K562 (cell line): ENCODE results near the gene ECI2. TPM values are rescaled to one million over a fixed set of nuclear protein-coding genes. Genes with fewer than 3 reads are reported as not detected.

ENCODE experiments used
- CHD4 ChIP-seq: fragments of 200-600 bp; sonication (generic); IDR thresholded peaks from 3 replicates; pipeline ENCODE4 v1.6.1; 2012; ENCODE audit warnings: low read depth, mild to moderate bottlenecking, mixed read lengths, low read length, inconsistent platforms; ENCODE audit not compliant: insufficient read depth, insufficient replicate concordance, poor library complexity, severe bottlenecking
- TEAD1 ChIP-seq, 2 experiments: fragments of 450-650 bp in 1 of 2; sonication (generic) in 1 of 2; formaldehyde crosslinking; IDR thresholded peaks; 2 replicates each; pipeline versions ENCODE4 v1.4.0 to v1.8.0; 2020 to 2022; ENCODE audit warnings: mild to moderate bottlenecking in 2 of 2, missing genetic modification reagents in 1 of 2
- ZNF174 ChIP-seq: fragments of 250-450 bp; sonication (Bioruptor Pico); IDR thresholded peaks from 2 replicates; pipeline ENCODE4 v1.4.0; 2020; ENCODE audit warnings: mild to moderate bottlenecking
- ZNF780A ChIP-seq: fragments of 250-450 bp; sonication (Bioruptor Pico); IDR thresholded peaks from 2 replicates; pipeline ENCODE4 v1.5.0; 2021; ENCODE audit warnings: mild to moderate bottlenecking
- polyA plus RNA-seq, 8 experiments: library from polyadenylated mRNA; depleted of rRNA in 4 of 8; stranded (reverse) in 5 of 8; unstranded in 3 of 8; fragments of >200 nt; fragmentation: Nextera tagmentation in 2 of 8; fragmentation: Illumina TruSeq in 1 of 8; extraction: Ambion mirVana in 2 of 8; extraction: Trizol in 1 of 8; gene quantifications; 2 replicates each; pipeline versions ENCODE4 v1.2.1 to v1.2.3, GENCODE V29; 2011 to 2014; ENCODE audit warnings: inconsistent platforms in 1 of 8, missing spikeins in 1 of 8
- total RNA-seq, 7 experiments: library from RNA; depleted of rRNA in 6 of 7; stranded (reverse); fragments of >200 nt in 6 of 7; fragmentation: Illumina TruSeq in 2 of 7; extraction: Trizol in 2 of 7; gene quantifications; 2 replicates each; pipeline versions ENCODE4 v1.2.1 to v1.2.3, GENCODE V29; 2011 to 2021; ENCODE audit warnings: low replicate concordance in 1 of 7
- TF ChIP-seq, protein P1 (sequence below): sonication (generic); formaldehyde crosslinking; IDR thresholded peaks from 2 replicates; pipeline ENCODE4 v1.9.0; 2022; ENCODE audit warnings: mild to moderate bottlenecking, missing genetic modification reagents
- TF ChIP-seq, protein P2 (sequence below): fragments of 450-650 bp; formaldehyde crosslinking; IDR thresholded peaks from 2 replicates; pipeline ENCODE4 v1.4.0; 2022; ENCODE audit warnings: missing genetic modification characterization
- TF ChIP-seq, protein P3 (sequence below): fragments of 450-650 bp; formaldehyde crosslinking; conservative IDR thresholded peaks from 2 replicates; pipeline ENCODE4 v1.4.0; 2022; ENCODE audit warnings: mild to moderate bottlenecking, missing genetic modification characterization
- TF ChIP-seq, protein P4 (sequence below): fragments of 450-650 bp; IDR thresholded peaks from one replicate; pipeline ENCODE4 v1.6.1; 2018; ENCODE audit warnings: mild to moderate bottlenecking, moderate library complexity; ENCODE audit not compliant: partially characterized antibody

Gene ECI2
- total and polyA plus RNA-seq, 9 of the 15 experiments (the other 6 are each of a cell fraction or from before 2014, with no cell fraction given): 80.7 to 377 (median 142) TPM

DNA sequence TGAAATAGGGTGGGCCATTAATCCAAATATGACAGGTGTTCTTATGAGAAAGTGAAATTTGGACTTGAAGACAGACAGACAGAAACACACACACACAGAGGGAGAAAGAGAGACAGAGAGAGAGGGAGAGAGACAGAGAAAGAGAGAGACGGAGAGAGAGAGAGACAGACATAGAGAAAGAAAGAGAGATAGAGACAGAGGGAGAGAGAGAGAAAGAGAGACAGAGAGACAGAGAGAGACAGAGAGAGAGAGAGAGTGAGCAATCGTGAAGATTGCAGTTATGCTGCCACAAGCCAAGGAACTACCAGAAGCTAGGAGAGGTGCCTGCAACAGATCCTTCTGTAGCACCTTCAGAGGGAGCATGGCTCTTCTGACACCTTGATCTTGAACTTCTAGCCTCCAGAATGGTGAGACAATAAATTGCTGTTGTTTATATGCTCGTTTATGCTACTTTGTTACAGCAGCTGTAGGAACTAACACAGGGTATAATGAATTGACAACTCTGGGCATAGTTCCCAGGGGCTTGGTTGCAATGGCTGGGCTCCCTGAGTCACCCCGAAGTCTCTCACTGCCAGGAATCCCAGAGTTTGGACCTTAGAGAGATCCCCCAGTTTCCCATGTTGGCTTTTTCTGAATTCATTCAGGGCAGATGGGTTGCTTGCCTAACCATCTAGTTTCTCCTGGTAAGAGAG, 44.7 kb upstream of the ECI2 start (continued):
- TF ChIP-seq, protein P1, sequence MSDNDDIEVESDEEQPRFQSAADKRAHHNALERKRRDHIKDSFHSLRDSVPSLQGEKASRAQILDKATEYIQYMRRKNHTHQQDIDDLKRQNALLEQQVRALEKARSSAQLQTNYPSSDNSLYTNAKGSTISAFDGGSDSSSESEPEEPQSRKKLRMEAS (CRISPR knock-in tag): no peak
- TF ChIP-seq CHD4: no peak
- no peak for TF ChIP-seq ZNF174 (CRISPR knock-in tag)
- TF ChIP-seq, protein P2, sequence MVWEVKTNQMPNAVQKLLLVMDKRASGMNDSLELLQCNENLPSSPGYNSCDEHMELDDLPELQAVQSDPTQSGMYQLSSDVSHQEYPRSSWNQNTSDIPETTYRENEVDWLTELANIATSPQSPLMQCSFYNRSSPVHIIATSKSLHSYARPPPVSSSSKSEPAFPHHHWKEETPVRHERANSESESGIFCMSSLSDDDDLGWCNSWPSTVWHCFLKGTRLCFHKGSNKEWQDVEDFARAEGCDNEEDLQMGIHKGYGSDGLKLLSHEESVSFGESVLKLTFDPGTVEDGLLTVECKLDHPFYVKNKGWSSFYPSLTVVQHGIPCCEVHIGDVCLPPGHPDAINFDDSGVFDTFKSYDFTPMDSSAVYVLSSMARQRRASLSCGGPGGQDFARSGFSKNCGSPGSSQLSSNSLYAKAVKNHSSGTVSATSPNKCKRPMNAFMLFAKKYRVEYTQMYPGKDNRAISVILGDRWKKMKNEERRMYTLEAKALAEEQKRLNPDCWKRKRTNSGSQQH (CRISPR knock-in tag): peak; percentile 41; the same call in 1 of the 2 replicates
- TF ChIP-seq ZNF780A (CRISPR knock-in tag): no peak
- TF ChIP-seq, protein P3, sequence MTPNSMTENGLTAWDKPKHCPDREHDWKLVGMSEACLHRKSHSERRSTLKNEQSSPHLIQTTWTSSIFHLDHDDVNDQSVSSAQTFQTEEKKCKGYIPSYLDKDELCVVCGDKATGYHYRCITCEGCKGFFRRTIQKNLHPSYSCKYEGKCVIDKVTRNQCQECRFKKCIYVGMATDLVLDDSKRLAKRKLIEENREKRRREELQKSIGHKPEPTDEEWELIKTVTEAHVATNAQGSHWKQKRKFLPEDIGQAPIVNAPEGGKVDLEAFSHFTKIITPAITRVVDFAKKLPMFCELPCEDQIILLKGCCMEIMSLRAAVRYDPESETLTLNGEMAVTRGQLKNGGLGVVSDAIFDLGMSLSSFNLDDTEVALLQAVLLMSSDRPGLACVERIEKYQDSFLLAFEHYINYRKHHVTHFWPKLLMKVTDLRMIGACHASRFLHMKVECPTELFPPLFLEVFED (CRISPR knock-in tag): peak; percentile 57; the same call in 1 of the 2 replicates
- TF ChIP-seq, protein P4, sequence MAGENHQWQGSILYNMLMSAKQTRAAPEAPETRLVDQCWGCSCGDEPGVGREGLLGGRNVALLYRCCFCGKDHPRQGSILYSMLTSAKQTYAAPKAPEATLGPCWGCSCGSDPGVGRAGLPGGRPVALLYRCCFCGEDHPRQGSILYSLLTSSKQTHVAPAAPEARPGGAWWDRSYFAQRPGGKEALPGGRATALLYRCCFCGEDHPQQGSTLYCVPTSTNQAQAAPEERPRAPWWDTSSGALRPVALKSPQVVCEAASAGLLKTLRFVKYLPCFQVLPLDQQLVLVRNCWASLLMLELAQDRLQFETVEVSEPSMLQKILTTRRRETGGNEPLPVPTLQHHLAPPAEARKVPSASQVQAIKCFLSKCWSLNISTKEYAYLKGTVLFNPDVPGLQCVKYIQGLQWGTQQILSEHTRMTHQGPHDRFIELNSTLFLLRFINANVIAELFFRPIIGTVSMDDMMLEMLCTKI: no peak
- no peak for TF ChIP-seq TEAD1 (CRISPR knock-in tag; IDR thresholded peaks at IDR 0.05)
- TF ChIP-seq, all 486 proteins: peak for 4
